ENCODE data around the gene C4orf46. TPM values are rescaled to one million over a fixed set of nuclear protein-coding genes. Genes with fewer than 3 reads are reported as not detected.
A peak's percentile ranks its signal among the peaks of the same experiment; 100 is the strongest.
"Not testable (repeated sequence)": the region's sequence is repeated elsewhere in the genome, so short reads cannot be mapped to it uniquely, and the experiment has no call there.

C4orf46 gene
- total RNA-seq, 4 donors from 2014 or later: 1.8 to 6.4 (median 4.8) TPM

DNA sequence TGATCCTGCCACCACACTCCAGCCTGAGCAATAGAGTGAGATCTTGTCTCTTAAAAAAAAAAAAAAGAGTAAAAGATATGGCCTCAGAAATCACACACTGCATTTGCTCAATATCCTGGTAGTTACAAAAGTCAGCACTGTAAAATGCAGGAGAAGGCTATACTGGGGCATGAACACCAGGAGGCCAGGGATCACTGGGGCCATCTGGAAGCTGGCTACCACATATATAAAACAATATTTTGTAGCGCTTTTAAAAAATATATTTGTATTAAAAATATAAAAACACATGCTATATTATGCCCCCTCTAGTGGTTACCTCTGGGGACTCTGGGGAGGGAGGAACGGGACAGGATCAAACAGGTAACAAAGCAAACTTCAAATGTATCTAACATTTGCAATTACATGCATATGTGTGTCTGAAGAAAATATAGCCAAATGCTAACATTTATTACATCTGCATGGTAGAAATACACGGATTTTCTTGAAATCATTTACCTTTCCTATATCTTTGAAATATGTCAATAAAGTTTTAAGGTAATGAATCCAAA, 4.0 kb downstream of the C4orf46 start:
- H3K9me3 ChIP-seq: no peaks in the 10 kb centered on the region
- 72 to 74% methylated on average over 3 of the region's 3 CpGs for WGBS, 2 donors
- no peak for TF ChIP-seq POLR2A (IDR thresholded peaks at IDR 0.05)
- TF ChIP-seq, protein P1, sequence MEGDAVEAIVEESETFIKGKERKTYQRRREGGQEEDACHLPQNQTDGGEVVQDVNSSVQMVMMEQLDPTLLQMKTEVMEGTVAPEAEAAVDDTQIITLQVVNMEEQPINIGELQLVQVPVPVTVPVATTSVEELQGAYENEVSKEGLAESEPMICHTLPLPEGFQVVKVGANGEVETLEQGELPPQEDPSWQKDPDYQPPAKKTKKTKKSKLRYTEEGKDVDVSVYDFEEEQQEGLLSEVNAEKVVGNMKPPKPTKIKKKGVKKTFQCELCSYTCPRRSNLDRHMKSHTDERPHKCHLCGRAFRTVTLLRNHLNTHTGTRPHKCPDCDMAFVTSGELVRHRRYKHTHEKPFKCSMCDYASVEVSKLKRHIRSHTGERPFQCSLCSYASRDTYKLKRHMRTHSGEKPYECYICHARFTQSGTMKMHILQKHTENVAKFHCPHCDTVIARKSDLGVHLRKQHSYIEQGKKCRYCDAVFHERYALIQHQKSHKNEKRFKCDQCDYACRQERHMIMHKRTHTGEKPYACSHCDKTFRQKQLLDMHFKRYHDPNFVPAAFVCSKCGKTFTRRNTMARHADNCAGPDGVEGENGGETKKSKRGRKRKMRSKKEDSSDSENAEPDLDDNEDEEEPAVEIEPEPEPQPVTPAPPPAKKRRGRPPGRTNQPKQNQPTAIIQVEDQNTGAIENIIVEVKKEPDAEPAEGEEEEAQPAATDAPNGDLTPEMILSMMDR (IDR thresholded peaks at IDR 0.05): peak; percentile 14 to 47 (median 40)
- H3K4me3 ChIP-seq: no peak overlapping the region
- no peak overlapping the region for H3K27ac ChIP-seq
- H3K27me3 ChIP-seq: no peaks in the 10 kb centered on the region
- peaks cover 6 to 14% (median 7%) of the 10 kb centered on the region in 3 donors for H3K4me1 ChIP-seq
- no peak for DNase-seq
- H3K36me3 ChIP-seq: no peaks in the 10 kb centered on the region
- intact Hi-C loops (cut with DNase I): no loop called here

DNA sequence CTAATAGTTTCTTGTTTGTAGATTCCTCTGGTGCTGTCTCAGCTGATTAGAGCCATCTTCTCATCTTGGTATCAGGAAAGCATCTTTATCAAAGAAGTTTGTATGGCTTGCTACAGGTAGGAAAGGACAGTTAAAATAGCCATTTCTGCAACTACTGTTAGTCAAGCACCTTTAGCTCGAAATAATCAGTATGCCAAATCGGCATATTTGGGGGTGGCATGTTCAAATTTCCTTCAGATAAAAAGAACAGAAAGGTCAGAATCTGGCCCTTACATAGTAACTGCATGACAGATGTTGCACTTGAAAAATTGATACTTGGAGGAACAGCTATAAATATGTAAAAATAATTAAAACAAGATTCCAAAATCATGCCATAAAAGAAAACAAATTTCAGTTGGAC, 4.8 kb downstream of the C4orf46 start:
- H3K4me1 ChIP-seq: peaks cover 6 to 12% (median 7%) of the 10 kb centered on the region in 3 donors
- H3K4me3 ChIP-seq: no peak overlapping the region
- 89 to 95% methylated on average over 2 of the region's 2 CpGs for WGBS, 2 donors
- no peak for DNase-seq
- no peaks in the 10 kb centered on the region for H3K27me3 ChIP-seq
- intact Hi-C loops (cut with DNase I): no loop called here
- no peaks in the 10 kb centered on the region for H3K36me3 ChIP-seq
- TF ChIP-seq POLR2A (IDR thresholded peaks at IDR 0.05): no peak
- TF ChIP-seq, protein P1 (IDR thresholded peaks at IDR 0.05): no peak
- no peaks in the 10 kb centered on the region for H3K9me3 ChIP-seq
- no peak overlapping the region for H3K27ac ChIP-seq

DNA sequence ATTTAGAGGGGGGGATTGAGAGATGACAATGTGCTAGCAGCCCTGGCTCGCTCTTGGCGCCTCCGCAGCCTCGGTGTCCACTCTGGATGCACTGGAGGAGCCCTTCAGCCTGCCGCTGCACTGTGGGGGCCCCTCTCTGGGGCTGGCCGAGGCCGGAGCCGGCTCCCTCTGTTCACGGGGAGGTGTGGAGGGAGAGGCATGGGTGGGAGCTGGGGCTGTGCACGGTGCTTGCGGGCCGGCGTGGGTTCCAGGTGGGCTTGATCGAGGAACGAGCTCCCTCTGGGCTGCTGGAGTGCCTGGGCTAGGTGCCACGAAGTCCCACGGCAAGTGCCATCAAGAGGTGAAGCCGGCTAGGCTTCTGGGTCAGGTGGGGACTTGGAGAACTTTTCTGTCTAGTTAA, 6.9 kb downstream of the C4orf46 start:
- intact Hi-C loops (cut with DNase I): no loop called here
- H3K4me3 ChIP-seq: no peak overlapping the region
- WGBS, 2 donors: 90 to 100% methylated on average over 1 to 8 of the region's 18 CpGs
- DNase-seq: no peak
- no peaks in the 10 kb centered on the region for H3K4me1 ChIP-seq
- no peak overlapping the region for H3K27ac ChIP-seq
- H3K36me3 ChIP-seq: no peaks in the 10 kb centered on the region
- TF ChIP-seq POLR2A (IDR thresholded peaks at IDR 0.05): no peak
- TF ChIP-seq, protein P1 (IDR thresholded peaks at IDR 0.05): no peak
- no peaks in the 10 kb centered on the region for H3K27me3 ChIP-seq
- H3K9me3 ChIP-seq: no peaks in the 10 kb centered on the region

DNA sequence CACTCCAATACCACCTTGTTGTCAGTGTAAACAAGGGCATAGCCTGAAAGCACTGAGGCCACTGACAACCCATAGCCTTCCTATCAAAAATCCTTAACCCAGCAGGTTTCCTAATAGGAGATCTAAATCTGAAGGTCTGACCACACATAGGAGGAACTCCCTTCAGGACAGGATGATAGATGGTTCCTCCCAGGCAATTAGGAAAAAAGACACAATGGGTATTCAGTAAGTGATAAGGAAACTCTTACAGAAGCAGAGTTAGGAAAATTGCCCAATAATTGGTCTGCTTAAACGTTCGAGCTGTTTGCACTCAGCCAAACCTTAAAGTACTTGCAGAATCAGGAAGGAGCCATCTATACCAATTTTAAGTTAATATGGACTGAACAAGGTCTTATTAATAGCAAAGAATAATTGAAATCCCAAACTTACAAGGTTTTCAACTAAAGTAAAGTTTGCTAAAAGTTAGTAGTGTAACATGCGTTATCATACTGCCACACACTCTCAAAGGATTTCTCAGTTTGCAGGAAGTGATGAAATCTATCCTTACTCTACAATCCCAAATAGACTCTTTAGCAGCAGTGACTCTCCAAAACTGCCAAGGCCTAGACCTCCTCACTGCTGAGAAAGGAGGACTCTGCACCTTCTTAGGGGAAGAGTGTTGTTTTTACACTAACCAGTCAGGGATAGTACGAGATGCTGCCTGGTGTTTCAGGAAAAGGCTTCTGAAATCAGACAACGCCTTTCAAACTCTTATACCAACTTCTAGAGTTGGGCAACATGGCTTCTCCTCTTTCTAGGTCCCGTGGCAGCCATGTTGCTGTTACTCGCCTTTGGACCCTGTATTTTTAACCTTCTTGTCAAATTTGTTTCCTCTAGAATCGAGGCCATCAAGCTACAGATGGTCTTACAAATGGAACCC, 7.7 kb downstream of the C4orf46 start:
- intact Hi-C loops (cut with DNase I); H3K9me3 ChIP-seq; H3K4me3 ChIP-seq; H3K27ac ChIP-seq; H3K36me3 ChIP-seq; DNase-seq; H3K4me1 ChIP-seq; H3K27me3 ChIP-seq: not testable (repeated sequence)
- WGBS, 2 donors: 79 to 80% methylated on average over 6 to 8 of the region's 8 CpGs

DNA sequence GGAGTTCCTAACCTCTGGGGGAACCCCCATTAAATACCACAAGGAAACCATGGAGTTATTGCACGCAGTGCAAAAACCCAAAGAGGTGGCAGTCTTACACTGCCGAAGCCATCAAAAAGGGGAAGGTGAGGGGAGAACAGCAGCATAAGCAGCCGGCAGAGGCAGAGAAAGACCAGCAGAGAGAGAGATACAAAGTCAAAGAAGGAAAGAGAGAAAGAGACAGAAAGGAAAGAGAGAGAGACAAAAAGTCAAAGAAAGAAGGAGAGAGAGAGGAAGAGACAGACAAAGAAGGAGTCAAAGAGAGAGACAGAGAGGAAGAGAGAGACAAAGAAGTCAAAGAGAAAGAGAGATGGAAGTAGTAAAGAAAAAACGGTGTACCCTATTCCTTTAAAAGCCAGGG, 8.4 kb downstream of the C4orf46 start:
- H3K4me1 ChIP-seq; intact Hi-C loops (cut with DNase I); DNase-seq; H3K27ac ChIP-seq; H3K4me3 ChIP-seq; H3K9me3 ChIP-seq; H3K36me3 ChIP-seq; H3K27me3 ChIP-seq: not testable (repeated sequence)
- 60 to 70% methylated on average over 4 of the region's 4 CpGs for WGBS, 2 donors

DNA sequence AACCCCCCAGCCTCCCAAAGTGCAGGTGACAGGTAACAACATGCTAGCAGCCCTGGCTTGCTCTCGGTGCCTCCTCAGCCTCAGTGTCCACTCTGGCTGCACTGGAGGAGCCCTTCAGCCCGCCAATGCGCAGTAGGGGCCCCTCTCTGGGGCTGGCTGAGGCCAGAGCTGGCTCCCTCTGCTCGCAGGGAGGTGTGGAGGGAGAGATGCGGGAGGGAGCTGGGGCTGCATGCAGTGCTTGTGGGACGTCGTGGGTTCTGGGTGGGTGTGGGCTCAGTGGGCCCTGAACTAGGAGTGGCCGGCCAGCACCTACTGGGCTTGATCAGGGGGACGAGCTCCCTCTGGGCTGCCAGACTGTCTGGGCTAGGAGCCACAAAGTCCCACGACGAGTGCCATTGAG, 14.4 kb downstream of the C4orf46 start:
- no peaks in the 10 kb centered on the region for H3K9me3 ChIP-seq
- H3K4me1 ChIP-seq: peaks cover 0 to 5% (median 4%) of the 10 kb centered on the region in 3 donors
- no peaks in the 10 kb centered on the region for H3K27me3 ChIP-seq
- no peaks in the 10 kb centered on the region for H3K36me3 ChIP-seq
- H3K27ac ChIP-seq: no peak overlapping the region
- 70% methylated on average over 4 of the region's 11 CpGs; no CpG with 5 or more reads in 1 of the 2 donors for WGBS, 2 donors
- no peak for TF ChIP-seq POLR2A (IDR thresholded peaks at IDR 0.05)
- TF ChIP-seq, protein P1 (IDR thresholded peaks at IDR 0.05): no peak
- intact Hi-C loops (cut with DNase I): no loop called here
- DNase-seq: no peak
- no peak overlapping the region for H3K4me3 ChIP-seq
